GM04504 (cell line): ENCODE results near the gene C1orf122.

Experiments
- DNase-seq: peaks from one replicate; pipeline ENCODE4 v3.0.0-alpha.2; 2012; ENCODE audit warnings: low read depth

The C1orf122 gene

DNA sequence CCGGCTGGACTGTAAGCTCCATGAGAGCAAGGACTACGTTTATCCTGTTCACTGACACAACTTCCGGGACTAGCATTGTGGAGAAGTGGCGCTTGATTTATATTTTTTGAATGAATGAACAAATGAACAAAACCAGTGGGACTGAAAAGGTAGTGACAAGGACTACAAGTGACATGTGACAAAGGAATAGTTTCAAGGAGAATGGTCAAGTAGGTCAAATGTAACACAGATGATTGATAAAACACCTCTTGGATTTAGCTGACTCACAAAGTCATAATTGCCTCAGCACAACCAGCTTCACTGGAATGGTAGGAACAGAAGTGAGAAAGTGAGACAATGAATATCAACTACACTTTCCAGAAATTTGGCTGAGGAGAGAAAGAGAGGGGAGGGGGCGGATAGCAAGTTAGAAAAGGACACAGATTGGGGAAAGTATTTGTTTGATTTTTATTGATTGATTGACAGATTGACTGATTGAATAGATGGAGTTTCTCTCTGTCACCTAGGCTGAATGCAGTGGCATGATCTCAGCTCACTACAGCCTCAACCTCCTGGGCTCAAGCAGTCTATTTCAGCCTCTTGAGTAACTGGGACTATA, 37.6 kb downstream of the C1orf122 start:
- DNase-seq = no peak

DNA sequence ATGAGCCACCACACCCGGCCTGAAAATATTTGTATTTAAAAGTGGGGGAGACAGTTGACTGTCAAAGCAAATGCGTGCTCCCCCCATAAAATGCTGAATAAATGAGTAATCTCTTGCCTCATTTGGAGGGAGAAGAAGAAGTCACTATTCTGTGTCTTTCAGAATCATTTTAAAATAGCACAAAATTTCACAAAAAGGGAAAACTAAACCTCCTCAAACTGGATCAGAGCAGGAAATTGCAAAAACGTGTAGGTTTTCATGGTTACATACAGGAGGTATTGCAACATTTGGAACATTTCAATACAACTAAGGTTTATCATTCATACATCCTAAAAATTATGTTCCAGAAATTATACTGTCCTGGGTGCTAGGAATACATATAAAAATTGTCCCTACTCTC, 38.2 kb downstream of the C1orf122 start:
- DNase-seq = no peak

DNA sequence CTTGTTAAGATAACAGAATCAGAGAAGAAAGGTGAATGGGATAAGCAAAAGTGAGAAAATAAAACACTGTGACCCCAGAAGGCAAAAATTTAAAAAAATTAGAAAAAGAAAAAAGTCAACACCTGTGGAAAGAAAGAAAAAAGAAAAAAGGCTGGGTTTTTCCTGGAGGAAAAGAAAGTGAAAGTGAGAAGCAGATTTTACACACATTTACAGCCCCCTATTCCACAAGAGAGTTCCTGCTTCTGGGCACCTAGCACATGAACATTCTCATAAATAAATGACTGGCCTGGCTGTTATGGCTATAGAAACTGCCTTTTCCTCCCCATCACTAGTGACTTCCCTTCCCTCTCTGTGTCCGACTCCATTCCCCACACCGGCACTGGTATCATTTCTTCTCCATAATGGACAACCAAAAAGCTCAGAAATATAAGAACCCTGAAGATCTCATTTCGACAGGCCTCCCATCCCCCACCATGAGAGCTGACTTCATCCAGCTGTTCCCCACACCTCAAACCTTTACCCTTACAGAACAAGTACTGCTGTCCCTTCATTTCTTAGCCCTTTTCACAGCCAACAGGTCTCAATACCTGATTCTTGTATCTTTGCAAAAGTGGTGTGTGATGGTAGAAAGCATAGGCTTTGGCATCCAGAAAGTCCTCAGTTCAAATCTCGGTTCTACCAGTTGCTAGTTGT, 39.2 kb downstream of the C1orf122 start:
- DNase-seq = no peak

DNA sequence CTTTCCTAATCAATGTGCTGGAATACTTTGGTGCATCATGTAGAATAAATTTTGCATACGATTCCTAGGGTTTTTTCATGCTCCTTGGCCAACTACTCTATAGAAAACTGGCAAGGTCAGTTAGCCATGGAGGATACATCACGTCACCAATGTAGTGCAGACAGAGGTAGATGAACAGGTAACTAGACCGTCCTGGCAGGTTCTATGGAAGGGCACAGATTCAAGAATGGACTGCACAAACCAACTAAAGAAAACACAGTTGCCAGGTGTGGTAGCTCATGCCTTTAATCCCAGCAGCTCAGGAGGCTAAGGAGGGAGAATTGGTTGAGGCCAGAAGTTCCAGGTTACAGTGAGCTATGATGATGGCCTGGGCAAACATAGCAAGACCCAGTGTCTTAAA, 41.9 kb downstream of the C1orf122 start:
- no peak for DNase-seq

DNA sequence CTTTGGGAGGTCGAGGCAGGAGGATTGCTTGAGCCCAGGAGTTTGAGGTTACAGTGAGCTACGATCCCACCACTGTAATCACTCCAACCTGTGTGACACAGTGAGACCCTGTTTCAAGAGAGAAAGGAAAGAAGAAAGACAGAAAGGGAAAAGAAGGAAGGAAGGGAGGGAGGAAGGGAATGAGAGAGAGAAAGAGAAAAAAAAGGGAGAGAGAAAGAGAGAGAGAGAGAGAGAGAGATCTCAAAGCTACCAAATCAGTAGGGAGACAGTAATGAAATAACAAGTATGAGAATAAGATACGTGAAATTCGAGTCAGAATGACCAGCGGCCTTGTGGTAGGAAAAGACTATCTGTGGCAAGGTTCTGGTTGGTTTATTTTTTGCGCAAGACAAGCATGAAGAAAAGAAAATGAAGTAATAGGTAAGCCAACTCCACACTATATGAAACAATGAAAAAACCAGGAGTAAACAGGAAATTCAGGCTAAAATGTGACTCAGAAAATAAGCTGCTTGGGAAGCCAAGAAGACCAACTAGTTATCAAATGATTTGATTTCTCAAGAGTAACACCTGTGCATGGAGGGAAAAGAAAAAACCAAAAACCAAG, 42.9 kb downstream of the C1orf122 start:
- DNase-seq = no peak

DNA sequence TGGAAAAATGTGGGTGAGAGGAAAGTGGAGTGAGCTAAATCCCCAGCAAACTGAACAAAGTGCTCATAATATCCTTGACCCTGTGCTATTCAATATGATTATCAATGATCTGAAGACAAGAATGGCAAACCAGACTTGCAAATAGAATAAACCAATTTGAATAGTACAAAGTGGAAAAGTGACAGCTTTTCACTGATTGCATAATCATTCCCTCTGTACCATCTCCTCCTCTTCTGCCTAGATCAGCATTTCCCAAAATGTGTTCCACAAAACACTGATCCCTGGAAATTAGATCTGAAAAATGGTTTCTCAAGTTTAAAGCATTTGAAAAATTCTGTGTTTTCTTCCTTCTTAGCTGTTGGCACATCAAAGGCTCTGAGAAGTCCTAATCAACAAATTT, 43.7 kb downstream of the C1orf122 start:
- no peak for DNase-seq

DNA sequence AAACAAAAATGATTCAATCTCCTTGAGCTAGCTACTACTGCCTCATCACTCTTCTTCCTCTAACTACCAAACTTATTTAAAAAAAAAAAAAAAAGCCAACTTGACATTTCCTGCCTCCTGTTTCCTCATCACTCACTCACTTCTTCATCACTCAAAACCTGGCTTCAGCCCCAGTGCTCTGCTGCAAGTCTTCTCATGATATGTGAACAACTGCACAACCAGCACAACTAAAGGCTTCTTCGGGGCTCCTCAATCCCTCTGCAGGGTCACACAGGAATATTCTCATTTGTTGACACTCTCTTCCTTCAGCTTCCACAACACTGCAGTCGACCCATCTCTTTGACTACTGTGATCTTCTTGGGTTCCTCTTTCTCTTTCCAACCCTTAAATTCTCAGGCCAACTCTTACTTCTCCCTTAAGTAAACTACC, 44.2 kb downstream of the C1orf122 start:
- DNase-seq = peak; percentile 8

DNA sequence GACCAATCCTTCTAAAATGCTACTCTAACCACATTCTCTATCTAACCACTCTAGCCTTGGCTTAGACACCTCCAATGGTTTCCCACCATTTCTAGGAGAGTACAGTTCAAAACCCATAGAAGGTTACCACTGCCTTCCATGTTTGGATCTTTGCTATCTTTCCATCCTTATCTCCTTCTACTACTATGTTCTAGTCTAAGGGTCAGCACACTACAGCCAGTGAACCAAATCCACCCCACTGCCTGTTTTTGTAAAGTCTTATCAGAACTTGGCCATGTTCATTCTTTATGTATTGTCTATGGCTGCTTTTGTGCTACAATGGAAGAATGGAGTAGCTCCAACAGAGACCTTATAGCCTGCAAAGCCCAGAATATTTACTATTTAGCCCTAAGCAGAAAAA, 45.6 kb downstream of the C1orf122 start:
- DNase-seq = no peak

DNA sequence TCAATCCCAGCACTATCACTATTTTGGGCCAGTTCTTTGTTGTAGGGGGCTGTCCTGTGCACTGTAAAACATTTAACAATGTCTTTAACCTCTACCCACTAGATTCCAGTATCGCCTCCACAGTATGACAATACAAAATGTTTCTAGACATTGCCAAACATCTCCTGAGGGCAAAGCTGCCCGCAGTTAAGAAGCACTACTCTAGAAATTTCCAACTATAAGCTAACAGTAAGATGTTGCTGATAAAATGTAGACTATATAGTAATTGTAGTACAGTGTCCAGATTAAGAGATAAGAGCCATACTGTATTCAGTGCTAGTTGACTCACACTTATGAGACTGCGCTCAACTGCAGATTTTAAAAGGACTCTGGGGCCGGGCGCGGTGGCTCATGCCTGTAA, 46.8 kb downstream of the C1orf122 start:
- DNase-seq = no peak
